Measurements from ENCODE around the gene ABCC1.

Gene ABCC1

DNA sequence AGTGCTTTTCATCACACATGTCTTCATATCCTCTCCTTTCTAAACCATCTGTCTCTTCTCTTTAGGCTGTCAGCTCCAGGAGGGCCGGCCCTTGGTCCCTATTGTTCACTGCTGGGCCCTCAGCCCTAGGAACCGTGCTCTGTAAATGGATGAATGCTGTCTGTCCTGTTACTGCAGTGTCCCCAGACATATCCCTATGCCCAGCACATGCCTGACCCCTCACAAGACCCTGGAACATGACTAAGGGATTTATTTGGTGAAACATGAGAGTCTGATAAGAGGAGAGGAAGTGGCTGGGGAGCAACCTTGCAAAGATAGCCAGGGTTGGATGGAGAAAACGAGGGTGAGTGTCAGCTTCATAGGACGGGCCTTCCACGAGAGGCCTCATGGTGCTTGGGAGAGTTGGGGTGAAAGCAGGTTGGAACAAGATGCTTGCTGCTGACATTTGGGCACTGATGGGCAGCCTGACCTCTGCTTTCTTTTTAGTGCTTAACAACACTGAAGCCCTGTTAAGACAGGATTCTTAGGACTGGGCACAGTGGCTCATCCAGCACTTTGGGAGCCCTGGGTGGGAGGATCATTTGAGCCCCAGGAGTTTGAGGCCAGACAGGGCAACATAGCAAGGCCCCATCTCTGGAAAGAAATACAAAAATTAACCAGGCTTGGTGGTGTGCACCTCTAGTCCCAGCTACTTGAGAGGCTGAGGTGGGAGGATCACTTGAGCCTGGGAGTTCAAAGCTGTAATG lies 39.0 kb downstream of the ABCC1 start:
- Histone ChIP-seq H3K4me3 (ENCODE audit: low read depth, low read length) (no peak overlapping the region), H2AK5ac (ENCODE audit: low read length) (no peak overlapping the region), H3K4ac (ENCODE audit: low read depth, low read length) (no peak overlapping the region), H2BK120ac (ENCODE audit: insufficient read depth, low read length, poor library complexity) (no peak overlapping the region), H2AFZ (ENCODE audit: insufficient read depth, low read length, poor library complexity) (no peak overlapping the region), H2BK12ac (ENCODE audit: low read length) (no peak overlapping the region), H4K8ac (ENCODE audit: low read depth, low read length) (no peak overlapping the region), H3K23ac (ENCODE audit: low read length) (no peak overlapping the region), H3K27me3 (ENCODE audit: insufficient read depth, low read length) (no peaks in the 10 kb centered on the region), H3K9ac (ENCODE audit: low read length) (no peak overlapping the region), H3K9me3 (ENCODE audit: insufficient read depth, low read depth, low read length) (peaks cover 2% of the 10 kb centered on the region), H3K14ac (ENCODE audit: low read length) (no peak overlapping the region), H3K79me2 (ENCODE audit: control insufficient read depth, insufficient read depth, low read length, poor library complexity) (no peaks in the 10 kb centered on the region), H3K27ac (ENCODE audit: low read depth, low read length) (no peak overlapping the region), H3K4me1 (ENCODE audit: control insufficient read depth in 1 of 2, insufficient read depth in 2 of 2, low read length in 2 of 2) (peaks cover 2 to 6% of the 10 kb centered on the region in 2 experiments), H3K18ac (ENCODE audit: low read length) (no peak overlapping the region), H4K12ac (ENCODE audit: low read depth, low read length) (no peak overlapping the region), H4K91ac (ENCODE audit: low read depth, low read length) (no peak overlapping the region), H3K36me3 (ENCODE audit: control insufficient read depth in 1 of 2, insufficient read depth in 2 of 2, low read length in 2 of 2) (no peaks in the 10 kb centered on the region), H3K79me1 (ENCODE audit: low read length) (no peaks in the 10 kb centered on the region), H2BK5ac (ENCODE audit: low read depth, low read length, poor library complexity) (no peak overlapping the region), H3K4me2 (ENCODE audit: low read length) (no peak overlapping the region)
- WGBS (ENCODE audit: extremely low coverage, insufficient coverage, insufficient read length), result no CpG with 5 or more reads among the region's 5 CpGs
- DNase-seq, result no peak

DNA sequence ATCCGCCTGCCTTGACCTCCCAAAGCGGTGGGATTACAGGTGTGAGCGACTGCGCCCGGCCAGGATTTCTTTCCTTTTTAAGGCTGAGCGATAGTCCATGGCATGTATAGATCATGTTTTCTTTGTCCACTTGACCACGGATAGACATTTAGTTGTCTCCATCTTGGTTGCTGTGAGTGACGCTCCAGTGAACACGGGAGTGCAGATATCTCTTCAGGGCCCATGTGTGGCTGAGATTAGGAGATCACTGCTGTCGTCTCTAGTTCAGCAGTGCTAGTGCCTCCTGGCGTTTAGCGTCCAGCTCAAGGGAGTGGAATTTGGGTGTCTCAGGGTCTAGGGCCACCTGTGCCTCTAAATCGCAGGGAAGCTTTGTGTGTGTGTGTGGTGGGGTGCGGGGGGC lies 41.5 kb downstream of the ABCC1 start:
- no peak overlapping the region for H3K4me2 ChIP-seq (ENCODE audit: low read length)
- no peaks in the 10 kb centered on the region for H3K79me2 ChIP-seq (ENCODE audit: control insufficient read depth, insufficient read depth, low read length, poor library complexity)
- no peak overlapping the region for H2AFZ ChIP-seq (ENCODE audit: insufficient read depth, low read length, poor library complexity)
- no peak overlapping the region for H2BK120ac ChIP-seq (ENCODE audit: insufficient read depth, low read length, poor library complexity)
- no peak overlapping the region for H2AK5ac ChIP-seq (ENCODE audit: low read length)
- H3K4me1 ChIP-seq (ENCODE audit: control insufficient read depth in 1 of 2, insufficient read depth in 2 of 2, low read length in 2 of 2), result peaks cover 2 to 7% of the 10 kb centered on the region in 2 experiments
- no peak overlapping the region for H2BK5ac ChIP-seq (ENCODE audit: low read depth, low read length, poor library complexity)
- H3K9ac ChIP-seq (ENCODE audit: low read length), result no peak overlapping the region
- no peak overlapping the region for H3K14ac ChIP-seq (ENCODE audit: low read length)
- H3K9me3 ChIP-seq (ENCODE audit: insufficient read depth, low read depth, low read length), result peaks cover 2% of the 10 kb centered on the region
- H3K36me3 ChIP-seq (ENCODE audit: control insufficient read depth in 1 of 2, insufficient read depth in 2 of 2, low read length in 2 of 2), result peaks cover 0 to 3% of the 10 kb centered on the region in 2 experiments
- H3K4ac ChIP-seq (ENCODE audit: low read depth, low read length), result no peak overlapping the region
- H3K4me3 ChIP-seq (ENCODE audit: low read depth, low read length), result no peak overlapping the region
- no peaks in the 10 kb centered on the region for H3K27me3 ChIP-seq (ENCODE audit: insufficient read depth, low read length)
- H3K27ac ChIP-seq (ENCODE audit: low read depth, low read length), result no peak overlapping the region
- H4K91ac ChIP-seq (ENCODE audit: low read depth, low read length), result no peak overlapping the region
- DNase-seq, result no peak
- H3K23ac ChIP-seq (ENCODE audit: low read length), result no peak overlapping the region
- no peak overlapping the region for H4K8ac ChIP-seq (ENCODE audit: low read depth, low read length)
- H3K18ac ChIP-seq (ENCODE audit: low read length), result no peak overlapping the region
- no peaks in the 10 kb centered on the region for H3K79me1 ChIP-seq (ENCODE audit: low read length)
- WGBS (ENCODE audit: extremely low coverage, insufficient coverage, insufficient read length), result no CpG with 5 or more reads among the region's 14 CpGs
- H2BK12ac ChIP-seq (ENCODE audit: low read length), result no peak overlapping the region
- no peak overlapping the region for H4K12ac ChIP-seq (ENCODE audit: low read depth, low read length)

DNA sequence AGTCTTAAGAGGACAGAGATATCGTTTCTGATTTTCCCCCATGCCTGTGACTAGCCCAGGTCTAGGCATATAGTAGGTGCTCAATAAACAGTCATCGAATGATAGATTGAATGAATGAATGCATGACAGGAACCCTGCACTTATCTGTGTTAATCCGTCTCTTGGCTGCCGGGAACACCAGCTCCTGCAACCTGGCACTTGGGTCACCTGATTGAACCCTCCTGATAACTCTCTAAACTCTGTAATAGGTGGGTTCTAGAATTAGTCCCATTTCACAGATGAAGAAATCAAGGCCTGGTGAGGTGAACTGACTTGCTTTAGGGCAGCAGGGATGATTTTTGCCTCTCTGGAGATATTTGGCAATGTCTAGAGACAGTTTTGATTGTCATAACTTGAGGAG lies 43.7 kb downstream of the ABCC1 start:
- Histone ChIP-seq H3K79me1 (ENCODE audit: low read length) (no peaks in the 10 kb centered on the region), H3K4me1 (ENCODE audit: control insufficient read depth in 1 of 2, insufficient read depth in 2 of 2, low read length in 2 of 2) (peaks cover 6 to 9% of the 10 kb centered on the region in 2 experiments), H2BK12ac (ENCODE audit: low read length) (no peak overlapping the region), H2AK5ac (ENCODE audit: low read length) (no peak overlapping the region), H3K36me3 (ENCODE audit: control insufficient read depth in 1 of 2, insufficient read depth in 2 of 2, low read length in 2 of 2) (peaks cover 0 to 3% of the 10 kb centered on the region in 2 experiments), H3K14ac (ENCODE audit: low read length) (no peak overlapping the region), H4K91ac (ENCODE audit: low read depth, low read length) (no peak overlapping the region), H2BK120ac (ENCODE audit: insufficient read depth, low read length, poor library complexity) (no peak overlapping the region), H3K4ac (ENCODE audit: low read depth, low read length) (no peak overlapping the region), H4K8ac (ENCODE audit: low read depth, low read length) (no peak overlapping the region), H3K23ac (ENCODE audit: low read length) (no peak overlapping the region), H2AFZ (ENCODE audit: insufficient read depth, low read length, poor library complexity) (no peak overlapping the region), H3K9ac (ENCODE audit: low read length) (no peak overlapping the region), H3K27ac (ENCODE audit: low read depth, low read length) (no peak overlapping the region), H4K12ac (ENCODE audit: low read depth, low read length) (no peak overlapping the region), H3K9me3 (ENCODE audit: insufficient read depth, low read depth, low read length) (no peaks in the 10 kb centered on the region), H3K79me2 (ENCODE audit: control insufficient read depth, insufficient read depth, low read length, poor library complexity) (no peaks in the 10 kb centered on the region), H3K27me3 (ENCODE audit: insufficient read depth, low read length) (no peaks in the 10 kb centered on the region), H3K4me2 (ENCODE audit: low read length) (no peak overlapping the region), H3K4me3 (ENCODE audit: low read depth, low read length) (no peak overlapping the region), H3K18ac (ENCODE audit: low read length) (no peak overlapping the region), H2BK5ac (ENCODE audit: low read depth, low read length, poor library complexity) (no peak overlapping the region)
- DNase-seq, result no peak
- no CpG with 5 or more reads among the region's 4 CpGs for WGBS (ENCODE audit: extremely low coverage, insufficient coverage, insufficient read length)

DNA sequence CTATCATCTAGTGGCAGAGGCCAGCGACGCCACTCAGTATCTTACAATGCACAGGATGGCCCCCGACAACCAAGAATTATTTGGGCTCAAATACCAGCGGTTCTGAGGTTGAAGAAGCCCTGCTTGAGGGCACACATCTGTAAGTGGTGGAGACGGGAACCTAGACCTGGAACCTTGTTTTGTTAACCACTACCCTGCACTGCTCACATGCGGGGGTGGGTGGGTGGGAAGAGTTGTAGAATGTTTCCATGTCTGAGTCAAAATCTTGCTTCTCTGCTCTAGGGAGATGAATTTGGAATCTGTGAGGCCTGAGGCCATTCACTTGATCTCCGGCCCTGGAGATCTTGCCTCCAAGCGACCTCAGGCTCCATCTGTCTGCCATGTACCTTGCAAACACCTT lies 44.1 kb downstream of the ABCC1 start:
- Histone ChIP-seq H4K8ac (ENCODE audit: low read depth, low read length) (no peak overlapping the region), H2AK5ac (ENCODE audit: low read length) (no peak overlapping the region), H3K27me3 (ENCODE audit: insufficient read depth, low read length) (no peaks in the 10 kb centered on the region), H2AFZ (ENCODE audit: insufficient read depth, low read length, poor library complexity) (no peak overlapping the region), H3K4me3 (ENCODE audit: low read depth, low read length) (no peak overlapping the region), H4K91ac (ENCODE audit: low read depth, low read length) (no peak overlapping the region), H3K79me2 (ENCODE audit: control insufficient read depth, insufficient read depth, low read length, poor library complexity) (no peaks in the 10 kb centered on the region), H3K4me2 (ENCODE audit: low read length) (no peak overlapping the region), H3K23ac (ENCODE audit: low read length) (no peak overlapping the region), H3K9me3 (ENCODE audit: insufficient read depth, low read depth, low read length) (no peaks in the 10 kb centered on the region), H2BK12ac (ENCODE audit: low read length) (no peak overlapping the region), H3K27ac (ENCODE audit: low read depth, low read length) (no peak overlapping the region), H3K4me1 (ENCODE audit: control insufficient read depth in 1 of 2, insufficient read depth in 2 of 2, low read length in 2 of 2) (peaks cover 9% of the 10 kb centered on the region in 2 experiments), H2BK120ac (ENCODE audit: insufficient read depth, low read length, poor library complexity) (no peak overlapping the region), H3K9ac (ENCODE audit: low read length) (no peak overlapping the region), H2BK5ac (ENCODE audit: low read depth, low read length, poor library complexity) (no peak overlapping the region), H3K79me1 (ENCODE audit: low read length) (no peaks in the 10 kb centered on the region), H3K4ac (ENCODE audit: low read depth, low read length) (no peak overlapping the region), H3K18ac (ENCODE audit: low read length) (no peak overlapping the region), H4K12ac (ENCODE audit: low read depth, low read length) (no peak overlapping the region), H3K36me3 (ENCODE audit: control insufficient read depth in 1 of 2, insufficient read depth in 2 of 2, low read length in 2 of 2) (peaks cover 0 to 3% of the 10 kb centered on the region in 2 experiments), H3K14ac (ENCODE audit: low read length) (no peak overlapping the region)
- peak; percentile 37 to 64 for DNase-seq
- WGBS (ENCODE audit: extremely low coverage, insufficient coverage, insufficient read length), result no CpG with 5 or more reads among the region's 8 CpGs

Data from trophoblast cell (in vitro differentiated cells and primary cell).